Measurements from ENCODE around the gene SSTR5. TPM values are rescaled to one million over a fixed set of nuclear protein-coding genes. Genes with fewer than 3 reads are reported as not detected.

The SSTR5 gene
- total RNA-seq, 1 donor = not detected

DNA sequence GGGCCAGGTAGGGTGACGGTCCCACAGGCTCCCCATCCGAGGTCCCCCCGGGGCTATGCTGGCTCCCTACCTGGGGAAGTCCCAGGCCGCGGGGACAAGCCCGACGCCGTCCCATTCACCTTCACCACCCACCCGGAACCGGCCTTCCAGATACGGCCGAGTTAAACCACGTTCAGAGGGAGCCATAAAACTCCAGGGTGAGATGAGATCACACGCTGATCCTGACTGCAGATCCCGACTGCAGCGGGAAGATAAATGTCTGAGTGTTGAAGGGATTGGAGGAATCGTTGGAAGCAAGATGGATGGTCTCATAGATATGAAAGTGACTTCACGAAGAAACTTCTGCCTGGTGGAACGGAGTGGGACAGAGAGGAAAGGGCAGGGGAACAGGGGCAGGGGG, 37.1 kb downstream of the SSTR5 start:
- TF ChIP-seq, protein P1, sequence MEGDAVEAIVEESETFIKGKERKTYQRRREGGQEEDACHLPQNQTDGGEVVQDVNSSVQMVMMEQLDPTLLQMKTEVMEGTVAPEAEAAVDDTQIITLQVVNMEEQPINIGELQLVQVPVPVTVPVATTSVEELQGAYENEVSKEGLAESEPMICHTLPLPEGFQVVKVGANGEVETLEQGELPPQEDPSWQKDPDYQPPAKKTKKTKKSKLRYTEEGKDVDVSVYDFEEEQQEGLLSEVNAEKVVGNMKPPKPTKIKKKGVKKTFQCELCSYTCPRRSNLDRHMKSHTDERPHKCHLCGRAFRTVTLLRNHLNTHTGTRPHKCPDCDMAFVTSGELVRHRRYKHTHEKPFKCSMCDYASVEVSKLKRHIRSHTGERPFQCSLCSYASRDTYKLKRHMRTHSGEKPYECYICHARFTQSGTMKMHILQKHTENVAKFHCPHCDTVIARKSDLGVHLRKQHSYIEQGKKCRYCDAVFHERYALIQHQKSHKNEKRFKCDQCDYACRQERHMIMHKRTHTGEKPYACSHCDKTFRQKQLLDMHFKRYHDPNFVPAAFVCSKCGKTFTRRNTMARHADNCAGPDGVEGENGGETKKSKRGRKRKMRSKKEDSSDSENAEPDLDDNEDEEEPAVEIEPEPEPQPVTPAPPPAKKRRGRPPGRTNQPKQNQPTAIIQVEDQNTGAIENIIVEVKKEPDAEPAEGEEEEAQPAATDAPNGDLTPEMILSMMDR (IDR thresholded peaks at IDR 0.05; ENCODE audit: insufficient read depth, low read length) = no peak
- DNase-seq (ENCODE audit: low read depth) = no peak
- no peak overlapping the region for H3K4me3 ChIP-seq (ENCODE audit: low read depth, low read length)

GRCh38 chr16:1112506-1113184, 40.1 kb downstream of the SSTR5 start:
- no peak for DNase-seq (ENCODE audit: low read depth)

GRCh38 chr16:1113489-1113888, 40.9 kb downstream of the SSTR5 start:
- DNase-seq (ENCODE audit: low read depth) = no peak
- no peak overlapping the region for H3K4me3 ChIP-seq (ENCODE audit: low read depth, low read length)
- TF ChIP-seq, protein P1 (IDR thresholded peaks at IDR 0.05; ENCODE audit: insufficient read depth, low read length) = no peak

More at GRCh38 chr16:1112506-1113184, 40.1 kb downstream of the SSTR5 start:
- no peak overlapping the region for H3K4me3 ChIP-seq (ENCODE audit: low read depth, low read length)
- TF ChIP-seq, protein P1 (IDR thresholded peaks at IDR 0.05; ENCODE audit: insufficient read depth, low read length) = no peak

DNA sequence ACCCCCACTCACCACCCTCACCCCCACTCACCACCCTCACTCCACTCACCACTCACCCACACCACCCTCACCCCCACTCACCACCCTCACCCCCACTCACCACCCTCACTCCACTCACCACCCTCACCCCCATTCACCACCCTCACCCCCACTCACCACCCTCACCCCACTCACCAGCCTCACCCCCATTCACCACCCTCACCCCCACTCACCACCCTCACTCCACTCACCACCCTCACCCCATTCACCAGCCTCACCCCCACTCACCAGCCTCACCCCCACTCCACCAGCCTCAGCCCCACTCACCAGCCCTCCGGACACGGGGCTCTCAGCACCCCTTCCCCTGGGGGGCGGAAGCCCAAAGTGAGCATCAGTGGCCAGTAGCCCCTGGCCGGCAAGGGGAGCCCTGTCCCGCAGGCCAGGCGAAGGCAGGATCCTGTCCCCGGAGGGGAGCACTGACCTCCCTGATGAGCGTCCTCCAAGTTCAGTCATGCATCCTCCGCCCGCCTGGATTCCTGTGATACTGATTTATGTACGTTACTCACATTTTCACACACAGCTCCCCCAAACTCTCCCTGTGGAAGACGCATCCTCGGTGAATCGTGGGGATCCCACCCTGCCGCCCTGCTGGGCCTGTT, 41.5 kb downstream of the SSTR5 start:
- no peak overlapping the region for H3K4me3 ChIP-seq (ENCODE audit: low read depth, low read length)
- TF ChIP-seq, protein P1 (IDR thresholded peaks at IDR 0.05; ENCODE audit: insufficient read depth, low read length) = no peak
- DNase-seq (ENCODE audit: low read depth) = no peak

GRCh38 chr16:1116693-1117077, 44.1 kb downstream of the SSTR5 start:
- H3K4me3 ChIP-seq (ENCODE audit: low read depth, low read length) = no peak overlapping the region
- TF ChIP-seq, protein P1 (IDR thresholded peaks at IDR 0.05; ENCODE audit: insufficient read depth, low read length) = no peak
- DNase-seq (ENCODE audit: low read depth) = no peak

- TF ChIP-seq, protein P1 (IDR thresholded peaks at IDR 0.05; ENCODE audit: insufficient read depth, low read length) = no peak
- no peak overlapping the region for H3K4me3 ChIP-seq (ENCODE audit: low read depth, low read length)
- DNase-seq (ENCODE audit: low read depth) = no peak
Measured at GRCh38 chr16:1117176-1117900, 44.8 kb downstream of the SSTR5 start.

Data from fibroblast of the aortic adventitia (primary cell).